Esophagus muscularis mucosa (tissue), 4 donors: Measurements from ENCODE around the gene SERPINA7. TPM values are rescaled to one million over a fixed set of nuclear protein-coding genes. Genes with fewer than 3 reads are reported as not detected.

ENCODE experiments used
- DNase-seq: peaks from one replicate; pipeline ENCODE4 v3.0.0-alpha.2; 2017; ENCODE audit errors: extremely low spot score
- H3K27ac ChIP-seq, 4 donors: fragments of 200-600 bp; sonication (generic); replicated peaks in 1 of 4; 1 replicate in 3 of 4; 2 replicates in 1 of 4; pipeline ENCODE4 v1.5.1; 2016 to 2019; ENCODE audit warnings: mild to moderate bottlenecking in 1 of 4
- H3K27me3 ChIP-seq, 4 donors: fragments of 200-600 bp; sonication (generic); one replicate each; pipeline versions ENCODE4 v1.5.1 to v1.6.0; 2016 to 2019
- H3K36me3 ChIP-seq, 4 donors: fragments of 200-600 bp; sonication (generic); one replicate each; pipeline ENCODE4 v1.5.1; 2016 to 2019
- H3K4me1 ChIP-seq, 4 donors: fragments of 200-600 bp; sonication (generic); one replicate each; pipeline ENCODE4 v1.5.1; 2016 to 2019
- H3K4me3 ChIP-seq, 4 donors: fragments of 200-600 bp; sonication (generic); 1 replicate in 2 of 4; 2 replicates in 2 of 4; pipeline ENCODE4 v1.5.1; 2016 to 2019; ENCODE audit warnings: mild to moderate bottlenecking in 4 of 4, moderate library complexity in 1 of 4
- H3K9me3 ChIP-seq, 4 donors: fragments of 200-600 bp; sonication (generic); 1 replicate in 3 of 4; 2 replicates in 1 of 4; pipeline ENCODE4 v1.5.1; 2016 to 2019
- CTCF ChIP-seq, 3 experiments: fragments of 200-600 bp in 2 of 3; fragments of 450-650 bp in 1 of 3; sonication (generic) in 2 of 3; IDR thresholded peaks; one replicate each; pipeline ENCODE4 v1.5.1; 2017 to 2019; ENCODE audit warnings: antibody characterized with exemption in 3 of 3, mild to moderate bottlenecking in 2 of 3, moderate library complexity in 1 of 3
- EP300 ChIP-seq: sonication (generic); formaldehyde crosslinking; IDR thresholded peaks from one replicate; pipeline ENCODE4 v1.6.1; 2017; ENCODE audit warnings: antibody characterized with exemption
- POLR2A ChIP-seq: fragments of 450-650 bp; IDR thresholded peaks from one replicate; pipeline ENCODE4 v1.6.1; 2017; ENCODE audit warnings: antibody characterized with exemption, moderate library complexity, mild to moderate bottlenecking, low read depth
- POLR2AphosphoS5 ChIP-seq, 2 donors: sonication (generic); formaldehyde crosslinking; IDR thresholded peaks; one replicate each; pipeline ENCODE4 v1.6.1; 2017; ENCODE audit warnings: antibody characterized with exemption in 2 of 2
- WGBS: methylation state at CpG from one replicate; pipeline ENCODE4 v1.1.5; 2018; 5-methylcytosine and 5-hydroxymethylcytosine counted together
- intact Hi-C: fragments of 100-400 bp; cut with DNase I; formaldehyde crosslinking; loops from one replicate; pipeline ENCODE4 v1.15.1; 2023
- total RNA-seq, 4 donors: library from RNA; depleted of rRNA; stranded (reverse); fragments of >200 nt; gene quantifications; one replicate each; pipeline versions ENCODE4 v1.1.0 to v1.2.1, GENCODE V29; 2016

SERPINA7 gene
- not detected for total RNA-seq

- no peak within 1 kb of the TSS for H3K4me3 ChIP-seq
- TF ChIP-seq POLR2AphosphoS5 (IDR thresholded peaks at IDR 0.05) (no peak), CTCF (IDR thresholded peaks at IDR 0.05) (no peak), EP300 (no peak), POLR2A (no peak)
- intact Hi-C loops = no loop called here
- H3K36me3 ChIP-seq = no peaks in the 10 kb centered on the region
- H3K9me3 ChIP-seq = no peaks in the 10 kb centered on the region
- peaks cover 0 to 5% (median 0%) of the 10 kb centered on the region in 4 donors for H3K27me3 ChIP-seq
- no peak for DNase-seq
- no peak within 1 kb of the TSS for H3K27ac ChIP-seq
- H3K4me1 ChIP-seq = no peaks in the 10 kb centered on the region
Measured at GRCh38 chrX:106038625-106039024, at the start of gene SERPINA7. SERPINA7 (minus strand) TSS chrX:106038727; CDS start chrX:106037058, 1,669 bp downstream.

- Histone ChIP-seq H3K27me3 (no peaks in the 10 kb centered on the region), H3K36me3 (no peaks in the 10 kb centered on the region), H3K4me3 (no peak overlapping the region), H3K4me1 (no peaks in the 10 kb centered on the region), H3K9me3 (no peaks in the 10 kb centered on the region), H3K27ac (no peak overlapping the region)
- WGBS = 76% methylated on average over 3 of the region's 3 CpGs
- no peak for DNase-seq
- intact Hi-C loops = no loop called here
- TF ChIP-seq EP300 (no peak), POLR2AphosphoS5 (IDR thresholded peaks at IDR 0.05) (no peak), CTCF (IDR thresholded peaks at IDR 0.05) (no peak), POLR2A (no peak)
Measured at GRCh38 chrX:106069048-106069447, 30.5 kb upstream of the SERPINA7 start.

- no peaks in the 10 kb centered on the region for H3K36me3 ChIP-seq
- intact Hi-C loops = no loop called here
- 79% methylated on average over 1 of the region's 1 CpG for WGBS
- TF ChIP-seq POLR2AphosphoS5 (IDR thresholded peaks at IDR 0.05) = no peak
- TF ChIP-seq EP300 = no peak
- TF ChIP-seq POLR2A = no peak
- TF ChIP-seq CTCF (IDR thresholded peaks at IDR 0.05) = no peak
- H3K4me3 ChIP-seq = no peak overlapping the region
- no peak for DNase-seq
- H3K4me1 ChIP-seq = no peaks in the 10 kb centered on the region
- H3K27me3 ChIP-seq = no peaks in the 10 kb centered on the region
- H3K9me3 ChIP-seq = no peaks in the 10 kb centered on the region
- no peak overlapping the region for H3K27ac ChIP-seq
Measured at GRCh38 chrX:106050054-106050453, 11.5 kb upstream of the SERPINA7 start.

- no peaks in the 10 kb centered on the region for H3K4me1 ChIP-seq
- H3K4me3 ChIP-seq = no peak overlapping the region
- no peaks in the 10 kb centered on the region for H3K36me3 ChIP-seq
- H3K27ac ChIP-seq = no peak overlapping the region
- no peak for DNase-seq
- 55% methylated on average over 2 of the region's 2 CpGs for WGBS
- peaks cover 0 to 5% (median 0%) of the 10 kb centered on the region in 4 donors for H3K27me3 ChIP-seq
- H3K9me3 ChIP-seq = no peaks in the 10 kb centered on the region
- intact Hi-C loops = no loop called here
- TF ChIP-seq POLR2AphosphoS5 (IDR thresholded peaks at IDR 0.05) (no peak), CTCF (IDR thresholded peaks at IDR 0.05) (no peak), POLR2A (no peak)
Measured at GRCh38 chrX:106042296-106042695, 3.8 kb upstream of the SERPINA7 start.

- 68% methylated on average over 4 of the region's 4 CpGs for WGBS
- intact Hi-C loops = no loop called here
Measured at GRCh38 chrX:106040861-106041260, 2.3 kb upstream of the SERPINA7 start.

More at GRCh38 chrX:106040861-106041260, 2.3 kb upstream of the SERPINA7 start:
- H3K9me3 ChIP-seq = no peaks in the 10 kb centered on the region
- no peak overlapping the region for H3K4me3 ChIP-seq
- H3K4me1 ChIP-seq = no peaks in the 10 kb centered on the region
- no peaks in the 10 kb centered on the region for H3K36me3 ChIP-seq
- no peak overlapping the region for H3K27ac ChIP-seq
- DNase-seq = no peak
- TF ChIP-seq POLR2A = no peak
- no peak for TF ChIP-seq EP300
- no peak for TF ChIP-seq POLR2AphosphoS5 (IDR thresholded peaks at IDR 0.05)
- no peak for TF ChIP-seq CTCF (IDR thresholded peaks at IDR 0.05)
- H3K27me3 ChIP-seq = peaks cover 0 to 5% (median 0%) of the 10 kb centered on the region in 4 donors
